ENCODE measurements around the gene FBXO11.
"Not testable (repeated sequence)": the region's sequence is repeated elsewhere in the genome, so short reads cannot be mapped to it uniquely, and the experiment has no call there.

The FBXO11 gene

DNA sequence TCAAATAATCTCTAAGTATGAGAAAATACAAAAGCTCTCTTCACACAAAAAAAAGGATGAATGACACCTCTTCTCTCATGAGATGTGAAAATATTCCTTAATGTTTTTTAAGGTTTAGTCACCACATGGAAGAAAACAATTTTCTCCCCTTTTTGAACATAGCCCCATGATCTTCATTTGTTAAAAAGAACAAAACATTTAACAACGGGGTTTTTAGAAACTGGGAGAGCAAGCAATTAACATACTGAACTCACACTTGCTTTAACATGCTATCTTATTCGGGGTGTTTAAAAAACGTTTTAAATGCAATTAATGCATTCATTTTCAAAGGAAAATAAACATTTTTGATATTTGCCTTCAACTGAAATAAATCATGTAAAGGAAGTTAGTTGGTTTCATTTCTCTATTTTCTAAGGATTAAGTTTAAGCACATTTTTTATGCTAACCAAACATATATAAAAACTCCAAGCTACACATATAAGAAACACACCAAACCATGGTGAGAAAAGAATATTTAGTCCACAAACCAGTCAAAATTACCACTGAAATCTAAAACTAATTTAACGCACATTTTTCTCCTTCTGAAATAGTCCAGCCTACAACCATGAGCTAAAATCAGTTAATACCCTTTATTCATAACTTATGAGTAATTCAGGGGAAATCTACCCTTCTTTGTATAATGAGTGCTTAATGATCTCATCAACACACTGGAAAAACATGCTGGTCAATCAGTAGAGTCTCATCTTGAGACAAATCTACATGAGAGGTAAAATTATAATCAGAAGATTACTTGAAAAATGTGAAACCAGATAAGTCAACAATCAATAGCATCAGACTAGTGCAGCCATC is 8.2 kb downstream of the FBXO11 start:
- no peak for DNase-seq

DNA sequence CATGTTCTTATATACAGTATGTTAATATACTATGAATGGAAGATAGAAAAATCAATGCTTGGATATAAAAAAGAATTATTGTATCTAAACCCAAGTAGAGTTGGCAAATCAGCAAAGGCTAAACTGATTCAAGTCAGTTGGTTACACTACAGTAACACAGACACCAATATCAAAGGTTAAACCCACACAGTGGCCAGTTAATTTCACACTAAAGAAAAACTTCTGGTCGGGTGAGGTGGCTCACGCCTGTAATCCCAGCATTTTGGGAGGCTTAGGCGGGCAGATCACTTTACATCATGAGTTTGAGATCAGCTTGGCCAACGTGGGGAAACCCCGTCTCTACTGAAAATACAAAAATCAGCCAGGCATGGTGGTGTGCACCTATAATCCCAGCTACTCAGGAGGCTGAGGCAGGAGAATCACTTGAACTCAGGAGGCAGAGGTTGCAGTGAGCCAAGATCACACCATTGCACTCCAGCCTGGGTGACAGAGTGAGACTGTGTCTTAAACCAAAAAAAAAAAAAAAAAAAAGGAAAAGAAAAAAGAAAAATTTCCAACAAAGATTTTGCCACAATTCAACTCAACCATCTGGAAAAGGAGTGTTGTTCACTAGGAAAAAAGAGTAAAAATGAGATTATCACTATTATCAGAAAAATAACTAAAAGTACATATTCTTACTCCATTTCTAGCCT is 9.0 kb downstream of the FBXO11 start:
- DNase-seq = not testable (repeated sequence)

DNA sequence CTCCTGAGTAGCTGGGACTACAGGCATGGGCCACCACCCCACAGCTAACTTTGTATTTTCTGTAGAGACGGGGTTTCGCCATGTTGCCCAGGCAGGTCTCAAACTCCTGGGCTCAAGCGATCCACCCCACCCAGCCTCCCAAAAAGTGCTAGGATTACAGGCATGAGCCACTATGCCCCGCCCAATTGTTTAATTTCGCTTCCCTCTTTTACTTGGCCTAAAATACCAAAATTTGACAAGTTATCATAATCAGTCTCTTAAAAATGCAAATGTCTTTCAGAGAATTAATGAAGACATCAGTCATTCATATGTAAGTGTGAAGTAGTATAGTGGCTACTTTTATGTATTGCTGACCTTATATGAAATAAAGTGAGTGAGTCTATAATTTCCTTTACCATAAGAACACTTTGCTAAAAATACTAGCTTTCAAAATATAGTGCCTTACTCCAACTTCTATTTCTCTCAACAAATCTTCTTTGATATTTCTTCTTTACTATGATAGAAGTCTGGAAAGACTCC is 9.8 kb downstream of the FBXO11 start:
- DNase-seq = no peak

- no peak for DNase-seq
Measured at GRCh38 chr2:47893771-47894170, 12.5 kb downstream of the FBXO11 start.

GRCh38 chr2:47892338-47892730 is 14.0 kb downstream of the FBXO11 start:
- no peak for DNase-seq

GRCh38 chr2:47891369-47892337 is 14.6 kb downstream of the FBXO11 start:
- DNase-seq = no peak

- DNase-seq = no peak
Measured at GRCh38 chr2:47890711-47891368, 15.5 kb downstream of the FBXO11 start.

DNA sequence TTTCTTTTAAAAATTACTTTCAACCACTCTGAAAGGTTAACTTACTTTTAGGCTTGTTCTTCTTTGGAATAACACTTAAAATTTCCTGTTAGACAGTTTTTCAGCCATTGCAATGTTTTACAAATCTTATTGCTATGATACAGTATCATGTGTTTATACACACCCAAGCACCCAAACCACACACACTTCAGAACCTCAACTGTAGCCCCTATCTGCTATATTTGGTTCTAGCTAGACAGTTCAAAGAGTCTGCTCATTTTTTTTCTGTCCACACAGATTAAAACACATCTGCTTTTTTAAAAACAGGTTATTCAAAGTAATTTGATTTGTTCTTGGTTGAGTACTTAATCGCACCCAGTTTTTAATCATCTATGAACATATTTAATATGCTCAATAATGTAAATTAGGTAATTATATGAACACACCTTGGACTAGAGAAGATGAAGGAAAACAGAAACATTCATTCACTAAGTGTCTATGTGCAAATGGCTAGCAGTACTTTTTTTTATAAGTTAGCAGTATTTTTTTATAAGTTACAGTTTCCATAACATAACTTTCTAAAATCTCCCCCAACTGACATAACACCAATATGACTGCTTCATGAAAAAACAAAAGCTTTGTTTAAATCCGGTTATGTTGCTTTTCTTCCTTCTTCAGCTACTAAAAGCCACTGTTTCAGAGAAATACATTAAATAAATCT is 17.6 kb downstream of the FBXO11 start:
- DNase-seq = no peak

DNA sequence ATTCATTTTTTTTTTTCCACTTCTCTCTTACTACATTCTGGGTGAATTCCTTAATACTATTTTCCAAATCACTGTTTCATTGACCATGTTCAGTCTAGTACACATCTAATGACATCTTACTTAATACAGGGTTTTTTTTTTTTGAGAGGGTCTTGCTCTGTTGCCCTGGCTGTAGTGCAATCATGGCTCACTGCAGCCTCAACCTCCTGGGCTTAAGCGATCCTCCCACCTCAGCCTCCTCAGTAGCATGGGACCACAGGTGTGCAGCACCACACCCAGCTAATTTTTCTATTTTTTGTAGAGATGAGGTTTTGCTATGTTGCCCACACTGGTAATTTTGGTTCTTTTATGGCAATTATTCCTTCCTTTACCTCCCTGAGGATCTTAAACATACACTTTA is 29.4 kb downstream of the FBXO11 start:
- DNase-seq = no peak

DNA sequence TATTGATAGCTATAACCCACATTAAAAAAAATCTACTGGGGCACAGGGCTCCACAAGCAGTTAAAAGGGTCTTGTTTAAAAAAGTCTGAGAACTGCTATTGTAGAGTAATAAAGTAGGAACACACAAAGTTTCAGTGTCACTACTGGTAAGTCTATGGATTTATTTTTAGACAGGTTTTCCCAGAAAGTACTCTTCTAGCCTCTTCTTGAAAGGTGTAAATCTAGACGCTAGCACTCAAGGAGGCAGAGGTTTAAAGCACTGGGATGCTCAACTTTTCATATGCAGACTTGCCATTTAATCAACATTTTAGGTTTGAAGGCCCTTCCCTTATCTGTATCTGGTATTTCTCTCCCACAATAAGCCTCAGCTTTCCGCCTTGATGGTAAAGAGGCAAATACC is 33.4 kb downstream of the FBXO11 start:
- DNase-seq = no peak

GRCh38 chr2:47870641-47871540 is 35.4 kb downstream of the FBXO11 start:
- DNase-seq = no peak

- DNase-seq = no peak
Measured at GRCh38 chr2:47869859-47870595, 36.3 kb downstream of the FBXO11 start.

DNA sequence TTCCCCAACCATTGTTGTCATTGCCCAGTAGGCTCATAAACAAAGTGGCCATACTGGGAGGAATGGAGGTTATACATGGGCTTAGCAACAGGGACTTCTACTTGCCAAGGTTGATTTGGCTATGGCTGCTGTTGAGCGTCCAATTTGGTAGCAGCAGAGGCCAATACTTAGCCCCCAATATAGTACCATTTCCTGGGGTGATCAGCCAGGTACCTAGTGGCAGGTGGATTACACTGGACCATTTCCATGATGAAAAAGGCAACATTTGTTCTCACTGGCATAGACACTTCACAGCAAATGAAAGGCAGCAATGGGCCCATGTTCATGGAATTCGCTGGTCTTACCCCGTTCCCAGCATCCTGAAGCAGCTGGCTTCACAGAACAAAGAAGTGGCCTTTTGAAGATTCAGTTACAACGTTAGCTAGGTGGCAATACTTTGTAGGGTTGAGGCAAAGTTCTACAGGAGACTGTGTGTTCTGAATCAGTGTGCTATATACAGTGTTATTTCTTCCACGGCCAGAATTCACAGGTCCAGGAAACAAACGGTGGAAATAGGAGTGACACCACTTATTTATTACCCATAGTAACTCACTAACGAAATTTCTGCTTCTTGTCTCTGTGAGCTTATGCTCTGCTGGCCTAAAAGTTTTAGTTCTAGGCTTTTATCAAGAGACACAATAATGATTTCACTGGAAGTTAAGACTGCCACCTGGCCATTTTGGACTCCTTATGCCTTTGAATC is 37.5 kb downstream of the FBXO11 start:
- DNase-seq = no peak

DNA sequence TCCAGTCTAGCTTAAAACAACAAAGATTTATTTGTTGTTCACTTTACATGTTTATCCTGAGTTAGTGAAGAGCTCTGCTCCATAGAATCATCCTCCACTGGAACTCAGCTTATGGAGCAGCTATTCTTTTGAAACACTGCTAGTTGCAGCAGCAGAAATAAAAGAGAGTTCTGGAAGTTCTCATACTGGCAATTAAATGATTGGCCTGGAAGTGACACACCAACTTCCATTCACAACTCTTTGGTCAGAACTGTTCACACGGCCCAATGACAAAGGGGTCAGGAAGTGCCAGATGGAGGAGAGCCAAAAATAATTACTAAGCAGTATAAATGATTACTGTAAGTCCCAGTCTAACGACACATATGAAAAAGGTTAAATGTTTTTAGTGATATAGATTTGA is 39.1 kb downstream of the FBXO11 start:
- peak; percentile 38 for DNase-seq

- DNase-seq = no peak
Measured at GRCh38 chr2:47864566-47864965, 41.7 kb downstream of the FBXO11 start.

GRCh38 chr2:47862949-47863348 is 43.3 kb downstream of the FBXO11 start:
- no peak for DNase-seq

- not testable (repeated sequence) for DNase-seq
Measured at GRCh38 chr2:47853067-47853777, 53.1 kb downstream of the FBXO11 start.

DNA sequence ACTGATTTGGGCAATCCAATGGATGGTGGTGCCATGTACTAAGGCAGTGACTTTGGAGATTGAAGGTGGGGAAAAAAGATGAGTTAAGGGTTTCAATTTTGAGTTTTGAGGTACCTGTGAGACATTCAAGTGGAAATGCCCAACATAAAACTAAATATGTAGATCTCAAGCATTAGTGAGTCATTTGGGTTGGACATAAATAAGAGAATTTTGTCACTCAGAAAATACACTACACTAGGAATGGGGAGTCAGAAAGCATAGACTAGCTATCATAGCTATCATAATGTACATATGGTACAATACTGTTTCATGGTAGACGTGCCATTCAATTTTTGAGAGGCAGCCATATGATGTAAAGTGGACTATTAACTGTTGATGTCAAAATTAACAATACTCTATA is 56.1 kb downstream of the FBXO11 start:
- no peak for DNase-seq

All from eye (tissue), 1 donor.